LNCAP (cell line): ENCODE results near the gene PML.

Experiments used
- CTCF ChIP-seq: fragments of 450-650 bp; IDR thresholded peaks from 2 replicates; pipeline ENCODE4 v1.5.1; 2017; ENCODE audit warnings: mild to moderate bottlenecking

Gene PML

GRCh38 chr15:73996939-73997338, 2.4 kb downstream of the PML start:
- no peak for TF ChIP-seq CTCF

DNA sequence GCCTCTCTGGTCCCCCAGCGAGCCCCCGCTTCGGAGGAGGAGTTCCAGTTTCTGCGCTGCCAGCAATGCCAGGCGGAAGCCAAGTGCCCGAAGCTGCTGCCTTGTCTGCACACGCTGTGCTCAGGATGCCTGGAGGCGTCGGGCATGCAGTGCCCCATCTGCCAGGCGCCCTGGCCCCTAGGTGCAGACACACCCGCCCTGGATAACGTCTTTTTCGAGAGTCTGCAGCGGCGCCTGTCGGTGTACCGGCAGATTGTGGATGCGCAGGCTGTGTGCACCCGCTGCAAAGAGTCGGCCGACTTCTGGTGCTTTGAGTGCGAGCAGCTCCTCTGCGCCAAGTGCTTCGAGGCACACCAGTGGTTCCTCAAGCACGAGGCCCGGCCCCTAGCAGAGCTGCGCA, 3.5 kb downstream of the PML start:
- TF ChIP-seq CTCF = no peak

DNA sequence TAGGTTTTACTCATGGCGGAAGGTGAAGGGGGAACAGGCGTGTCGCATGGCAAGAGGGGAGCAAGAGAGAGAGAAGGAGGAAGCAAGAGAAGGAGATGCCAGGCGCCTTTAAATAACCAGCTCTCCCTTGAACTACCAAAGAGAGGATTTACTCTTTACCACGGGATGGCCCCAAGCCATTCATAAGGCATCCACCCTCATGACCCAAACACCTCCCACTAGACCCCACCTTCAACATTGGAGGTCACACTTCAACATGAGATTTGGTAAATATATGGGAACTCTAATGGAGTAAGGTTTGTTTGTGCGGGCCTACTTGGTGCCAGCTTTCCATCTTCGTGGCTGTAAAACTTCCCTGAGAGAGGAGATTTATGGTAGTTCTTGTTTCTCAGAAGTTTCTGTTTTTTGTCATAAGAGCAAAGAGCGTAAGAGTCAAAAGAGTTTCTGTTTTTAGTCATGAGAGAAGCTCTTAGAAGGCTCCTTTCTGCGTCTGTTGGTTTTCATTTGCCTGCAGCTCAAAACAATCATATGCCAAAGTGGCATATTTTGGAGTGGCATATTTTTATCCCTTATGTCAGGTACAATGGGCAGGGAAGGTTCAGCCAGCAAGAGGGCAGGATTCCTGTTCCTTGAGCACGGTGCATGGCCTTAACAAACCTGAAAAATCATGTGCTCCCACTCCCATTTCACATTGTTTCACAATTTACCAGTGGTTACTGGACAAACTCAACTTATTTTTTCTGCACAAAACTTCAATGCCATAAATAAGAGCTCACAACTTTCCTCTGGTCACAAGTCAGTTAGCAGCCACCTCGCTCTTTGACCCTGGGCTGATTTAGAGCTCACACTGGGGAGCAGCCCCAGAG, 12.5 kb downstream of the PML start:
- no peak for TF ChIP-seq CTCF

- TF ChIP-seq CTCF = no peak
Measured at GRCh38 chr15:74007820-74008371, 13.4 kb downstream of the PML start.

- no peak for TF ChIP-seq CTCF
Measured at GRCh38 chr15:74008901-74009300, 14.4 kb downstream of the PML start.

DNA sequence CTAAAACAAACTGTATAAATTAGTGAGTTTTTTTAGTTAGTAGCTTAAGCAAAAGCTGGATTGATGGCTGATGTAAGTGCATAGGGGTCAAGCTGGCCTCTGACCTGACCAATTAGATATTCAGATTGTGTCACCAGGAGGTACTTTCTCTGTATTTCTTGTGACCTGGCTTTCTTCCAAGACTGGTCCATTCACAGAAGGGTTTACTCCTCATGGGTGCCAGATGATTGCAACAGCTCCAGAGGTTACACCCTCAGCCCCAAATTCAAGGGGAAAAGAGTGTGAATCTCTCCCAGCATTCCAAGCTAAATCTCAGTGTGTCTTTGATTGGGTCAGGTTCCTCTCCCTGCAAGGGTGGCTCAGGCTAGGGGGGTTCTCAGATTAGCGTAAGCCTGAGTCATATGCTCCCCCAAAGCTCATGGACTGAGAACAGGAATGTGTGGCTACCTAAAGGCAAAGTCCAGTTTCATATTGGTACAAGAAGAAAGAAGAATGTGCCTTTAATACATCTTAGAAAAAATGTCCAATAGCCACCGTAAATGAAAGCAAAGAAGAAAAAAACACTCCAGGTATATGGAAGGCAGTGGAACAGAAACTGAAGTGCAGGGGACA, 16.5 kb downstream of the PML start:
- no peak for TF ChIP-seq CTCF

DNA sequence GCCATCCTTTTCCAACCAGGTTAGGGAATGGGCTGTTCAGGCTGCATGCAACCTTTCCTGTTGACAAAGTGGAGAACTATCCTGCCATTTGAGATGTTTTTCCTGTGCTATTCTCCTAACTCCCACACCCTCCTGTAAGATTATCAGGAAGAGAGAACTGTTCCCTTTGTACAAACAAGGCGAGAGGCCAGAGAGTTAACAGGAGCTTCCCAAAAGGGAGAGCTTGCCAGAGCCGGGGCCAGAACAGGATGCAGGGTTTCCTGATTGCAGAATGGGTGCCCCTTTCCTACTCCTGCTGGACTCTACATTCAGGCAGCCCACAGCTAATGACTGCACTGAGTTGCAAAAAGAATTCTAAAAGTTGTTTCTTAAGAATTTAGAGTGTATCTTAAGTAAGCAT, 17.1 kb downstream of the PML start:
- no peak for TF ChIP-seq CTCF
